ENCODE measurements around the gene MICAL3.
"Not testable (repeated sequence)": the region's sequence is repeated elsewhere in the genome, so short reads cannot be mapped to it uniquely, and the experiment has no call there.

Gene MICAL3

DNA sequence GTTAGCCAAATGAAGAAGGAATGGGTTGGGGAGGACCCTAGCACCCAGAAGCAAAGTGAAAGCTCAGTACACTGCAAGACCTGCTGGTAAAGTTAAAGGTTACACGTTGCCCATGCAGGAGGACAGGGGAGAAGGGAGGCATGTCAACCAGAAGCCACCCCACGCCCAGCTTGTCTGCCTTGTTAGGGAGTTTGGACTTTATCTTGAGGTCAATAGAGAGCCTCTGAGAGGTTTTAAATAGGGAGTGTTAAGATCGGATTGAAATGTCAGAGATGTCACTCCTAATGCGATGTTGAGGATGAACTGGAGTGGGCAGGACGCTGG lies 34.7 kb upstream of the MICAL3 start:
- DNase-seq (ENCODE audit: low read depth in 2 of 2) = no peak

DNA sequence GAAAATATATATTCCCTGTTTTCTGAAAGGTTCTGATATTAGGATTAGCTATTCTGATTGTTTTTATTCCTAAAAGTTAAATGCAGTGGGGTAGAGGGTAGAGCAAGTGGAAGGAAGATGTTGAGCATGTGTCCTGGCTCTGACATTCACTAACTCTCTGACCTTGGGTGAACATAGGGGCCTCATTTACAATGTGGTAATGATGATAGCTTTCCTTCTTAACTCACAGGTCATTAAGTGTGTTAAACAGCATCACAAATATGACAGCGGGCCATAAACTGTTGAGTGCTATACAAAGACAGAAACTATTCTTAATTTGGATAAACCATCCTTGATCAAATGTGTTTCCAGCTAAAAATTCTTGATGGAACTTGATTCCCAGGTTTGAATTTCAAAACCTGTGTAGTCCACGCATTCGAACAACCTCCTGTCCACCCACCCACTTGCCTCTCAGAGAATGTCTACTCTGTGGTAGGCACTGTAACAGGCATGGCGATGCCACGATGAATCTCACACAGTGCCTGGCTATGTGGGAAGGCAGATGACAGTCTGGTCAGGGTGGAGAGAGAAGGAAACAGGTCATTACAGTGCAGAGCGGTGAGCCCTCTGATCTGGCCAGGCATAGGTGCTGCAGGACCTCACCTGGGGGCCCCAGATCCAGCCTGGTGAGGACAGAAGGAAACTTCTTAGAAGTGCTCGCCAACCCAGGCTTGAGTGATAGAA lies 34.2 kb upstream of the MICAL3 start:
- DNase-seq (ENCODE audit: low read depth in 2 of 2) = no peak

DNA sequence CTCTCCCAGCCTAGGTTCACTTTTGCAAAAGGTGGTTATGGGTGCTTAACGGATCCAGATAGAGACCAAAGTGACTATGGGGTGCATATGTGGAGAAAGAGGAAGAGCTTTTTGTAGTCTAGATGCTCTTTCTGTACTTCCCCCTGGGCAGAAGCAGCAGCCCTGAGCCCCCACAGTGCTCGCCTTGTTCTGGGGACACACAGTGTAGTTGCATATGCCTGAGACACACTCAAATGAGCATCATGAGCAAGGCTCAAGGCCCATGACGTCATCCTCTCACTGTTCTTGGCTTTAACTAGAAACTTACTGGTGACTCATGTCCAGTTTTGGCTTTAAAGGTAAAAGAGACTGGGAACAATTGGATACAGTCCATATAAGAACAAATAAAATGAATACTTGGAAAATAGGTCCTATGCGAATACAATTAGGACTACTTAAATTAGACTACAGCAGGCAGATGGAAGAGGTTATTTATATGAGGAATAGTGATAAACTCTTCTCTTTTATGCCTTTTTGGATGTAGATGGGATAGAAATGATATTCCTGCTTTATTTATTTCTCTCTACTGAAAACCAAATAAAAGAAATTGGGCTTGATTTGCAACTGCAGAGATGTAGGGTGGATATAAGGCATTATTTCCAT lies 33.3 kb upstream of the MICAL3 start:
- no peak for DNase-seq (ENCODE audit: low read depth in 2 of 2)

DNA sequence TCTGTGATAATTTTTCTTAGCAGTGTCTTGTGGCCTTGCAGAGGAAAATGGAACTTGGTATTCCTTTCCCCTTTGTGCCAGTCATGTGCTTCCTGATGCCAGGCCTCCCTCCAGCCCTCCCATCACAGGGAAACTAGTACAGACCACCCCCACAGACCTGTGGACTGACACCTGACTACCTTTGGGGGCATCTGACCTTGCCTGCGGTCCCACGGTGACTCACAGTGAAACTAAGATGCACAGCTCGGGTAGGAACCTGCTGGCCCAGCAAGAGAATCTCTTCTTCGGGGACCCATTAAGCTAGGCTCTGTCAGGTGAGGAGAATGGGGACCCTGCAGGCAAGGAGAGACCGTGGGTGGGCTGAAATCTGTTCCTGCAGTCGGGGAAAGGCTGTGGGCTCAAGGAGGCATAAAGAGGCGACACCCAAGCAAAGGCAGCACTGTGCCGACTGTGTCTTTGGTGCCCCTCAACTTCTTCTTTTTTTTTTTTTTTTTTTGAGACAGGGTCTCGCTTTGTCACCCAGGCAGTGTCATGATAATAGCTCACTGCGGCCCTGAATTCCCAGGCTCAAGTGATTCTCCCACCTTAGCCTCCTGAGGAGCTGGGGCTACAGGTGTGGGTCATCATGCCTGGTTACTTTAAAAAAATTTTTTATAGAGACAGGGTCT lies 32.6 kb upstream of the MICAL3 start:
- DNase-seq (ENCODE audit: low read depth in 2 of 2) = no peak

DNA sequence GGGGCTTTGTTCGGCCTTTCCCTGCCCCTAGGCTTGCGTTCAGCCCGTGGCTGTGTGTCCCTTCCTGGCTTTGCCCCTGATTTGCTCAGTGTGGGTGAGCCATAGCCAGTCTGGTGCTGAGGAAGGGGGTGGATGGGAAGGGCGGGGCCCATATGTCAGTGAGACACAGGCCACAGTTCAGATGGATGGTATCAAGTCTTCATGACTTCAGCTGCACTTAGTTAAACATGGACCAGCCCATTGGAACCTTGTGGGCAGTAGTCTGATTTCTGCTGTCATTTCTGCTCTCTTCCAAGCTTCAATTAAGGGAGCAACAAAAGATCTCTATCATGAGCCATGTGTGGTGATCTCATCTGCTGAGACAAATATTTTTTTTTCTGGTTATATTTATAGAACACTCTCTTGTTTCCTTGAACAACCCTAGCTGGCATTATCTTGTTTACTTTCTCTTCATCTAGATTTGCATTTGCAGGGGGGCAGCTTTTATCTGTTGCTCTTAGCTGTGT lies 31.9 kb upstream of the MICAL3 start:
- DNase-seq (ENCODE audit: low read depth in 2 of 2) = no peak

DNA sequence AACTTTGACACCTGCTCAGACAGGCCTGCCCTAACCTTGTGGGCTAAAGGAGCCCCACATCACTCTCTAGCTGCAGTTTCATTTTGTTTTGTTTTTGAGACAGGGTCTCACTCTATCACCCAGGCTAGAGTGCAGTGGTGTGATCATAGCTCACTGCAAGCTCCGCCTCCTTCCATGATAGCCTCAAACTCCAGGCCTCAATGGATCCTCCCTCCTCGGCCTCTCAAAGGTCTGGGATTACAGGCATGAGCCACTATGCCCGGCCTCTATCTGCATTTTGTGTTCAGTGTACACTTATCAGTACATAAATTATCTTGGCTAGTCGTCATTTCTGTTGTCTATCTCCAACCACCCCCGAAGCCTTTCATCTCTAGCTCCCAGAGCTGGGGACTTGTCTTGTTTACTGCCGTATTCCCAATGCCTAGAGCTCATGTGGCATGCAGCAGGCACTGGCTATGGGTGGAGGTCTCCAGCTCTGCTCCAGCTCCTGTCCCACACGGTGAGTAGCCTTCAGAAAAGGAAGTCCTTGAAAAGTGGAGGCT lies 31.3 kb upstream of the MICAL3 start:
- DNase-seq (ENCODE audit: low read depth in 2 of 2) = no peak

DNA sequence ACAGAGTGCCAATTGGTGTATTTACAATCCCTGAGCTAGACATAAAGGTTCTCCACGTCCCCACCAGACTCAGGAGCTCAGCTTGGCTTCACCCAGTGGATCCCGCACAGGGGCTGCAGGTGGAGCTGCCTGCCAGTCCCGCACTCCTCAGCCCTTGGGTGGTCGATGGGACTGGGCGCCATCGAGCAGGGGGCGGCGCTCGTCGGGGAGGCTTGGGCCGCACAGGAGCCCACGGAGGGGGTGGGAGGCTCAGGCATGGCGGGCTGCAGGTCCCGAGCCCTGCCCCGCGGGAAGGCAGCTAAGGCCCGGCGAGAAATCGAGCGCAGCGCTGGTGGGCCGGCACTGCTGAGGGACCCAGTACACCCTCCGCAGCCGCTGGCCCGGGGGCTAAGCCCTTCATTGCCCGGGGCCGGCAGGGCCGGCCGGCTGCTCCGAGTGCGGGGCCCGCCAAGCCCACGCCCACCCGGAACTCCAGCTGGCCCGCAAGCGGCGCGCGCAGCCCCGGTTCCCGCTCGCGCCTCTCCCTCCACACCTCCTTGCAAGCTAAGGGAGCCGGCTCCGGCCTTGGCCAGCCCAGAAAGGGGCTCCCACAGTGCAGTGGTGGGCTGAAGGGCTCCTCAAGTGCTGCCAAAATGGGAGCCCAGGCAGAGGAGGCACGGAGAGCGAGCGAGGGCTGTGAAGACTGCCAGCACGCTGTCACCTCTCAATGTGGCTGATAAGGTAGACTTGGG lies 29.0 kb upstream of the MICAL3 start:
- DNase-seq (ENCODE audit: low read depth in 2 of 2) = not testable (repeated sequence)

DNA sequence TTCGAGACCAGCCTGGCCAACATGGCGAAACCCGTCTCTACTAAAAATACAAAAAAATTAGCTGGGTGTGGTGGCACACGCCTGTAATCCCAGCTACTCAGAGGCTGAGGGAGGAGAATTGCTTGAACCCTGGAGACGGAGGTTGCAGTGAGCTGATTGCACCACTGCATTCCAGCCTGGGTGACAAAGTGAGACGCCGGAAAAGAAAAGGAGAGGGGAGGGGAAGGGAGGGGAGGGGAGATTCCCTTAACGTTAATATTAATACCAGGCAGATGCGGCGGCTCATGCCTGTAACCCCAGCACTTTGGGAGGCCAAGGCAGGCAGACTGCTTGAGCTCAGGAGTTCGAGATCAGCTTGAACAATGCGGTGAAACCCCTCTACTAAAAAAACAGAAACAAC lies 26.8 kb upstream of the MICAL3 start:
- not testable (repeated sequence) for DNase-seq (ENCODE audit: low read depth in 2 of 2)

DNA sequence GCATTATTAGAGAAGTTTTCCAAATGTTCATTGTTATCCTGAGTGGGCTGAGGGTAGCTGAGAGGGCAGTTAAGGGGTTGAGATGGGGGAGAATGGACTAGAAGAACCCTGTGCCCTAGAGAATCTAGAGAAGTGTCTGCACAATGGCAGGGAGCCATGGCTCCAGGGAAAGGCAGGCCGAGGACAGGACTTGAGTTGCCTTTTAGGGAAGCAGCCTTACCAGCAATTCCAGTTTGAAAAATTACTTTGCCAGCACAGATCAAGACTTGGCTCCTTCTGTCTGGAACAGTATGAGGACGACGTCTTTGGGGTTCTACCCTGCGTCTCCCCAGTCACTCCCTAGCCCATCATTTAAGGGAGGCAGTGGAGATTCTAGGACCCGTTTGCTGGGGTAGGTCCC lies 25.7 kb upstream of the MICAL3 start:
- DNase-seq (ENCODE audit: low read depth in 2 of 2) = no peak

DNA sequence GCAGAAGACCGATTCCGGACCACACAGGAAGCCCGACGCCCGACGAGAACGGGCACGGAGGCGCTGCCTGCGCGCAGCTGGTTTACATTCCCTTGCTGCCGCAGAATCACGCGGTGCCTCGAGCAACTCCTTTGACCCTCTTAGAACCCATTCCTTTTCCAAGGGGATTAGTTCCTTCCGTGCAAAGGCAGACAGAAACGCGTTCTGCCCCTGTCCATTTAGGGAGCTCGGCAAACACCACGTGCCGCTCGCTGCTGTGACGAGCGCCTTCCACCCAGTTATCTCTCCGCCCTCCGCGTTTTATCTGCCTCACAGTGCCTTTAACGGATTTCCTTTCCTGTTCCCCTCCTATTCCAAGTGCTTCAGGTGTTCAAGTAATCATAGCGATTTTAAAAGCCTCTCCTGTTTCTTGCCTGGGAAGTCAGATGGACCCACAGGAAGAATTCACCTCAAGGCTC lies 24.1 kb upstream of the MICAL3 start:
- DNase-seq (ENCODE audit: low read depth in 2 of 2) = no peak

DNA sequence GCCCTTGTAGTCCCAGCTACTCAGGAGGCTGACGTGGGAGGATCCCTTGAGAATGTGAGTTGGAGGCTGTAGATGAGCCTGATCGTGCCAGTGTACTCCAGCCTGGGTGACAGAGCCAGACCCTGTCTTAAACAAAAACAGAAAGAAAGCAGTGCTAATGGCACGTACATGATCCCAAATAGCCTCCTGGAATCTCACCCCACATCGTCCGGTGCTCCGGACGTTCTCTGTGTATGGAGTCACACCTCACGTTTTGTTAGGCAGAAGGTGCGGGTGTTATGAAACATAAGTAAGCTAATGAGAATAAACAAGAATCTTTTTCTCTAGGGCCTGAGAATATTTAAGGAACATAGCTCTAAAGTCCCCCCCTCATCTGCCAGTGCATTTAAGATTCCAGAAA lies 23.7 kb upstream of the MICAL3 start:
- DNase-seq (ENCODE audit: low read depth in 2 of 2) = no peak

DNA sequence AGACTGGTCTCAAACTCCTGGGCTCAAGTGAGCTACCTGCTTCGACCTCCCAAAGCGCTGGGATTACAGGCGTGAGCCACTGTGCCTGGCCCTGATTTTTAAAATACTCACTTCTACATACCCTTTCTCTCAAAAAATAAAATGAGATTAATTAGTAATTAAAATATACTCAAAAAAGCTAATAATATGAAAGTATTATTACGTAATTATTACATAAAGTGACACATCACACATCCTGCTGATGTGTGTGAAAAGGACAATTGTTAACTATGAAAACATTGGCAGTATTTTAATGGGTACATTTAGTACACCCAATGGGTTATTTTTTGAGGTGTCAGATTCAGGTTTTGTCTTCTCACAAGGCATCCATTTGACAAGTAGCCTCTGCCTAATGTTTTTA lies 21.4 kb upstream of the MICAL3 start:
- no peak for DNase-seq (ENCODE audit: low read depth in 2 of 2)

DNA sequence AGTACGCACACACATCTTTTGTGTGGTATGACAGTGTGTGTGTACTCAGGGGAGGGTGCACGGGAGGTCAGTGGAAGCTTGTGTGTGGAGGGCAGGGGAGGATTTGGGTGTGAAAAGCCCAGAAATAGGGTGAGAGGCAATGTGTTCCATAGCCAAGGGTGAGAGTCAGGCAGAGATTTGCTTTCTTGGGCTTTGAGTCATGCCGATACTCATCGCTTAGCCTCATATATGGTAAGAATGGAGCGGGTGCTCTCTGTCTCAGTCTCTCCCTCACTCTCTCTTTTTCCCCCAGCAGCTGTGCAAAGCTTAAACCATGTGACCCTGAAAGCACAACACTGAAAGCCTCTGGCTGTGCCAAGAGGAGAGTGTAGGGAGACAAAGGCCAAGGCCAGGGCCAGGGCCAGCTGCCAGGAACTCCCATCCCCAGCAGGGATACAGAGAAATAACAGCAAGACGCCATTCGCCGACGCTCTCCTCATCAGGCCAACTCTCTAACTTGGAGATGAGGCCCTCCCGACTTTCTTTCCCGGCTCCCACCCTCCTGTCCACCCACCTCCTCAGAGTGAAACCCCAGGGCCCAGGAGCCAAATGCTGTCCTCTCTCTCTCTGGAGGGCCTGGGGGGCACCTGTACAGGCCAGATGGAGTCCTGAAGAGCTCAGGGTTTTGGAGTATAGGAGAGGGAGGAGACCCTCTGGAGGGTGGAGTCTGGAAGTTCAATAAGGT lies 20.3 kb upstream of the MICAL3 start:
- no peak for DNase-seq (ENCODE audit: low read depth in 2 of 2)

DNA sequence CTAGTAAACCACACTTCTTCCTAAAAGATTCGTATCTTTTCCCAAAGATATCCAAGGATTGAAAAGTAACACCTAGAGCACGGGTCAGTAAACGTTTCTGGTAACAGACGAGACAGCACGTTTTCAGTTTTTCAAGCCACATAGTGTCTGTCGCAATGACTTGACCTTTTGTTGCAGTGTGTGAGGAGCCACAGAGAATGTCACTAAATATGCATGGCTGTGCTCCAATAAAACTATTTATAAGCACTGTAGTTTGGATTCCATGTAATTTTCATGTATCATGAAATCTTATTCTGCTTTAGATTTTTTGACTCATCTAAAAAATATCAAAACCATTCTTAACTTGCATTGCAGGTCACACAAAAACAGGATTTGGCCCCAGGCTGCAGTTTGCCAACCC lies 18.3 kb upstream of the MICAL3 start:
- no peak for DNase-seq (ENCODE audit: low read depth in 2 of 2)

DNA sequence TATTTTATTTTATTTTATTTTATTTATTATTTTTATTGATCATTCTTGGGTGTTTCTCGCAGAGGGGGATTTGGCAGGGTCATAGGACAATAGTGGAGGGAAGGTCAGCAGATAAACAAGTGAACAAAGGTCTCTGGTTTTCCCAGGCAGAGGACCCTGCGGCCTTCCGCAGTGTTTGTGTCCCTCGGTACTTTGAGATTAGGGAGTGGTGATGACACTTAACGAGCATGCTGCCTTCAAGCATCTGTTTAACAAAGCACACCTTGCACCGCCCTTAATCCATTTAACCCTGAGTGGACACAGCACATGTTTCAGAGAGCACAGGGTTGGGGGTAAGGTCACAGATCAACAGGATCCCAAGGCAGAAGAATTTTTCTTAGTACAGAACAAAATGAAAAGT lies 16.5 kb upstream of the MICAL3 start:
- not testable (repeated sequence) for DNase-seq (ENCODE audit: low read depth in 2 of 2)

DNA sequence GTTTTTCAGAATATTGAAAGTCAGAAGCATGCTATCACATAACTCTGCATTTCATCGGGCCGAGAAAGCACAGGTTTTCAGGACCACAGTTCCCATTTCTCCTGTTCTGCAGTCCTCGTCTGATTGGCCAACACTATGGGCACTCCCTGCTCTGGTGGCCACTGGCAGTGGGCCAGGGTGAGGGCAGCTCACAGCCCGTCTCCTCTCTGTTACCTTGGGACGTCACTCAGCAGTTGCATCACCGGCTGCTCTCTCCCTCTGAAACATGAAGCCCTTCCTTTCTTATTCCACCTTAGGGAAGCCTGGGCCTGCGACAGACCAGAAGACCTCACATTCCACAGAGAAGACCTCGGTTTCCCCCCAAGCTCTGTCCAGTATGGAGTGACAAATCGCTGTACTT lies 11.4 kb upstream of the MICAL3 start:
- DNase-seq (ENCODE audit: low read depth in 2 of 2) = no peak

DNA sequence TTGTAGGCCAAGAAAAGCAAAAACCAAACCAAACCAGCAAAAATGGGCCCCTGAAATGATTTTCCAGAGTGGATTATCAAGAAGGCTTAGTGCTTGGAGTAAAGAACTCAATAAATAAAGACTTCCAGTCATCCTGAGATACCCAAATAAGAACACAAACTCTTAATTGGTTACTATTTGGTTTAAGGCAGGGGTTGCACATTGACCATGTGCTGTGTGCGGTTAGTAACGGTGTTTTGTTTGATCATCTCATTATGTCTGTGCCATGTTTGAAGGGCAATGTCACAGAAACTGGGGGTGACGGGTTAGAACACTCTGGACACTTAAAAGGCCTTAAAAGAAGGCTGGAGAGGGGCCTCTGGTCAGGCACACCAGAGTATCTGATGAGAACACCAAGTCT lies 9.7 kb upstream of the MICAL3 start:
- no peak for DNase-seq (ENCODE audit: low read depth in 2 of 2)

DNA sequence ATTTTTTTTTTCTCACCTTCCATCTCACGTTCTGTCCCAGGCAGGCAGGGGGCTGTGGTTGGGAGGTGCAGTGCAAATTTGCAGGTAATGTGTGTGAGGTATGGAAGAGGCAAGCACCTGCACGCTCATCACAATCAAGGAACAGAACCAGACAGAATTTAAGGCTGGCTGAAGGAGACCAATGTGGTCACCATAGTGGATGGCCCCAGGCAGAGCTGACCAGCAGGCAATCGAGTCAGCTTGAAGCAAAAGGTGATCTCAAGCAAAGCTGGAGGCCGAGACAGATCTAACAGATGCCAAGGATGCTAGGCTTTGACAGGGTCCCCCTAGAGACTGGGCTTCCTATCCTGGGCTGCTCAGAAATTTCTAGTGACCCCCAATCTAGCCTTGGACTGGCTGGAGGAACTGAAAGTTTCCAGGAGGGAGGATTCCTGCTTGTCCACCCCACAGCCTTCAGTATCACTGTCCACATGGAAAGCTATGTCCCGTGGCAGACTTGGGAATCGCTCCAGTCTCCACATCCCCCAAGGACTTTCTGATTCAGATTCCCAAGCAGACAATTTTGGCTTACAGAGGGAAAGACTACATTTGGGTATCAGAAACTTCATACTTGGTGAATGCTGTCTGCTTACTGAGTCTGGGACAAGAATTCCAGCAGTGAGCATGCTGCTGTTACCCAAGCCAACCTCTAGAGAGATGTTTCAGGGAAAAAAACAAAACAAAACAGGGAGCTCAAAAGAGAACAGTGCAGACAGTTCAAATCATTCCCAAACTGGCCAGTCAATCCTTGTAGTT lies 9.0 kb upstream of the MICAL3 start:
- DNase-seq (ENCODE audit: low read depth in 2 of 2) = no peak

DNA sequence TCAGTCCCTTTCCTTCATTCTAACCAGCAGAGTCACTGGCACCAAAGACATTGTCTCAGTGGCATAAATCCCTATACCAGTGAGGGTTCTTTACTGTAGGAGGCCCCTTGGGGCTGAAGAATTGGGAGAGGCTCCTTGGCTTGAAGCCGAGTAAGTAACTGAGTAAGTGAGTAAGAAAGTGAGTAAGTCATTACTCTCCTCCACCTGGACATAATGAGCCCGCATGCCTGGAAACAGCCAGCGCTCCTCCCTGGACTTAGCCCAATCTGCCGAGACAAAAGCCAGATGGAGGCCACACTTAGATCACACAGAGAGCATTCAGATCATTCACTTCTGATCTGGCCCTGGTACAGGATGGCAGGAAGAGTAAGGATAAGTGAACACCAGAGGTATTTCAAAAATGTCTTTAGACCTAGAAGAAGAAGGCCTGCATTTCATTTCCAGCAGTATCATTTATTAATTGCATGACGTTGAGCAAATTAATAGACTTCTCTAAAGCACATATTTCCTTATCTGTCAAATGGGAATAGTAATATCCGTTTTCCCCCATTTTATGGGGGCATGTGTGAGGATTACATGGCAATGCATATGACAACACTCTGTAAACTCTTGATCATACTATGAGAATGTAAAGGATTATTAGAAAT lies 8.2 kb upstream of the MICAL3 start:
- no peak for DNase-seq (ENCODE audit: low read depth in 2 of 2)
